GM21786 (cell line): Measurements from ENCODE around the gene SERTM1.

Experiments
- ATAC-seq: cut with Tn5 transposase; IDR thresholded peaks from one replicate; pipeline ENCODE4 v1.9.1; 2021; ENCODE audit not compliant: unreplicated experiment

Gene SERTM1

DNA sequence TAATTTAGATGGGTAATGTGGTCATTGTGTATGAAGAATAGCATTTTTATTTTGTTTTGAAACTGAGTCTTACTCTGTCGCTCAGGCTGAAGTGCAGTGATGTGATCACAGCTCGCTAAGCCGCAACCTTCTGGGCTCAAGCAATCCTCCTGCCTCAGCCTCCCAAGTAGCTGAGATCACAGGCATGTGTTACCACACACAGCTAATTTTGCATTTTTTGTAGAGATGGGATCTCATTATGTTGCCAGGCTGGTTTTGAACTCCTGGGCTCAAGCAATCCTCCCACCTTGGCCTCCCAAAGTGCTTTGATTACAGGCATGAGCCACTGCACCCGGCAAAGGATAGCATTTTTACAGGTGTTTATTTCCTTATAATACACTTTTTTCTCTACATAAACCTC is 36.6 kb downstream of the SERTM1 start:
- ATAC-seq = no peak

DNA sequence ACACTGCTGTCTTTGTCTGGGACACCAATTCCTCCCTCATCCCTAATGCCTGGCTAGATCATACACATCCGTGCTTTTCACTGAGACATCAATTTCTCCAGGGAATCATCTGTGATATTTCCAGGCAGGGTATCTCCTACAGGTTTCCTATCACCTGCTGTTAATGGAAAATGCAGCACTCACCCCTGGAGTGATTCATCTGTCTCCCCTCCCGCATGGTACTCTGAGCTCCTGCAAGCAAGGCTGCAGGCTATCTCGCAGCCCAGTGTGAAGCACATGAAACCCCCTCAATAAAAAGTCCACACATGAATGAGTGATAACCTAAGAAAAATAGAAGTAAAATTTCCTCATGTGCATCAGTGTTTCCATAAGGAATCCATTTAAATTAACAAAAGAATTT is 38.5 kb downstream of the SERTM1 start:
- no peak for ATAC-seq

DNA sequence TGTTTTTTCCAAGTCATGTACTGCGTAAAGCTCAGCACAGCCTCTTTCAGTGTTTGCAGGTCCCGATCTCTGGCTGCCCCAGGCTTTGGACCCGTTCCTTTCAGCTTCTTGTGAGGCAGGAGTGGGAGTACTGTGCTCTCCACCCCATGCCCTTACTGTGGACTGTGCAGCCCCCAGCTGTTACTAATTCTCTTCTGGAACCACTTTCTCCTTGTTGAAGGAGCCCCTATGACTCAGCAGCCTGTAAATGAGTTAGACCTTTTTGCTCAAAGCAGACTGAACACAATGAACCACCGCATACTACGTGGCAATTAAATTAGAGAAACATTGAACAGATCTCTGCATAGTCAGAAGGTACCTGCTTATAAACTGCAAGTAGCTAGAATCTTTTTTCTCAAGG is 39.0 kb downstream of the SERTM1 start:
- ATAC-seq = no peak

DNA sequence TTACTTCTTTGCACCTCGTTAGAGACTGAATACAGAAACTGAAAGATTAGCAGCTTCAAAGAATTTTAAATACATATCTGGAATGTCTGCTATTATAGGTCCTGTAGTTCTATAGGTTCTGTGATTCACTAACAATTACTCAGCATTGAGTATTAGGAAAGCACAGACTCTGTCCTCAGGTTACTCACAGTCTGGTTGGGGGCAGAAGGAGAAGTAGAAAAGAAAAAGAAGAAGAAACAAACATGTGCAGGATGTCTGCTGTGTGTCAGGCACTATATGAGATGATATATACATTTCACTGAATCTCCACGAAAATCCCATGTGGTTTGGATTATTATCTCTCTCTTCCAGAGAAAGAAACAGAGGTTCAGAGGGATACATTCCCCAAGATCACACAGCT is 40.1 kb downstream of the SERTM1 start:
- no peak for ATAC-seq

DNA sequence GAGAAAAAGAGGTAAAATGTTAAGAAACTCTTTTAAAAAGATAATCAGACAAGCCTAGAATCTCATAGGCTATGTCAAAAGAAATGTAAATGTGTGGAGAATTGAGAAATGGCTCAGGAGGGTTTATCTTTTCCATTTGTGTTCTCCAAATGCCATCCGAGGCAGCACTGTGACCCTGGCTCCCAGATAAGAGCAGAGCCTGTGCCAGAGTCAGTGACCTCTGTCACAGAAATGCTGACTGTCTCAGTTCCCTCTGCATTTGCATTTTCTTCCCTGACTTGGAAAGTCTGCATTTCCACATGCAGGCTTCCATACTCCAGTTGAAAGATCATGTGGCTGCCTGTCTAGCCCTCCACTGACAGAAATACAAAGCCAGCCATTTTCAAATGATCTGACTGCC is 42.0 kb downstream of the SERTM1 start:
- no peak for ATAC-seq

DNA sequence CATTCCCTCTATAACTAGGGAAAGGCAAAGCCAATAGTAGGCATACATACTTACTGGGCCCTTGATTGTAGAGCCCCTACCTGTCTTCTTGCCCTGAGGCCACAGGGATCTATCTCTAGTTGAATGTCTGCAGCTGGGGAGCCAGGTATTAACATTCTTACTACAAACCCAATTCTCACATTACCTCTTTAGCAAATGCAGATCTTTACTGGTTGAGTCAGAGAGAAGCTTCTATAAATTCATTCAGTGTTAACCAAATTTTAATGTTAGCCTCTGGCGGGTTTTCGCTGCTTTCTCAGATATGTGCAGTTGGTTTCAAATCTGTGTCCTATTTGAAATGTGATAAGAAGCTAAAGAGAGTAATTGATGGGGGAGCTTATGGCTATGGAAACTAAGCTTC is 43.2 kb downstream of the SERTM1 start:
- no peak for ATAC-seq

DNA sequence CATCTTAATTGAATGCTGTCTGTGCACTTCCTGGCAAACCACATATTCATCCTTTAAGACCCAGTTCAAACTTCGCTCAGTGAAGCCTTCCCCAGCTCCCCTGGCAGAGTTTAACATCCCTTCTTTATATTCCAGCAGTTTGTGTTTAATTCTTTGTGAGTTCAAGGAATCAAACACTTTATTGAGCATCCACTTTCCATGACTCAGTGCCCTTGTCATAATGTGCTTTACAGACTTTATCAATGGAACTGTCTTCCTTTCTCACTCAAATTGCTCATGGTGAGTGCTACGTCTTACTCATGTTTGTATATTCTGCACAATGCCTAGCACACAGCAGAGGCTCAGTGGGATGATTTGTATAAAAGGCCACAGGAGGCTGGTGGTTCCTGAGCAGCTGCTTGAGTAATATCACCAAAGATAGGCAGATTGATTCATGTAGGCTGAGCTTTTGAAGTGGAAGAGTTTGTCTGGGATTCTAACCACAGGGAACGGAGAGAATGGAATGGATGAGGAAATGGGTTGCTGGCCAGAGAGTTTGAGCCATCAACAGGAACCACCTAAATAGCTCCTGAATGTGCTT is 44.2 kb downstream of the SERTM1 start:
- no peak for ATAC-seq

DNA sequence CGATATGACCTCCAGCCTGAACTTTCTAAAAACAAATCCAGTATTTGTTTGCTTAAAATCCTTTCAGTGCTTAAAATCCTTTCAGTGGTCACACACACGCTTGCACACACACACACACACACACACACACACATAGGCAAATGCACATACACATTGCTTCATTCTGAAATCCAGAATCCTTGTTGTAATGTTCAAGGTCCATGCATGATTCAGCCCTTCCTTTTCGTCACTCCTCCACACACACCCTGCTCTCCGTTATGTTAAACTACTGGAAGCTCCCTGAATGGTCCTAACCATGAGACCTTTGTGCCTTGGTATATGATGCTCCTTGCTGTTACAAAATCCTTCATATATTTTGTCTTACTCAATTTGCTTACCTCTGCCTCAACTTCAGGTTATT is 44.9 kb downstream of the SERTM1 start:
- ATAC-seq = no peak

DNA sequence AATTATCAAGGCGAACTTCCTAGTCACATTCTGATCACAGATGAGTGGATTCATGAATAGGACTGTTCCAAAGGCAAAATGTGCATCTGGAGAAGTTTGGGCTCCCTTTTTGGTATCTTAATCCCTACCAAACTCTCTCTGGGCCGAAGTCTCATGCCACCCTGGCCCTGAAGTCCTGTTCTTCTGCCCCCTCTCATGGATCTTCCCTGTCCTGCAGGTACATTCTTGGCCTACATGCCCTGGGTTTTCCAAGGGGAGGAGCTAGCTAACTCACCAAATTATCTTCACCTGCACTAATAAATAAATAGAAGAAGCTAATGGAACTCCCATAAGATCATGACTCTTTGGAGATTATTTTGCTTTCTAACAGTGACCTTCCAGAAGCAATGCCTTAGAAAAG is 50.3 kb downstream of the SERTM1 start:
- no peak for ATAC-seq

DNA sequence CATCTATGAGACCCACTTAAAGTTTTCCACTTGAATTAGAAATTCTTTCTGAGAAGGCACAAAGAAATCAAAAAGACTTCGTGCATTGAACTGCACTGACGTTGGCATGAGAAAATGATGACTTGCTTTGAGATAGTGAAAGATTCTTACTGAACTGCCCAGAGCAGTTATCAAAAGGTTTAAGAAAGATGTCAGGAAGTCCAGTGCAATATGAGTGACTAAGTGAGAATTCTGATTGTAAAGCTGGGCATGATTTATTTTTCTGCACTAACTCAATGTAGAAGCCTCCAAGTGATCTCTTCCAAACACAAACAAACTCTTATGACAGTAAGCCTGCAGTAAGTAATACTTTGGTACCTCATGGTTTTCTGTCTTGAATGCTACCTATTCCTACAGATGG is 52.1 kb downstream of the SERTM1 start:
- ATAC-seq = no peak

DNA sequence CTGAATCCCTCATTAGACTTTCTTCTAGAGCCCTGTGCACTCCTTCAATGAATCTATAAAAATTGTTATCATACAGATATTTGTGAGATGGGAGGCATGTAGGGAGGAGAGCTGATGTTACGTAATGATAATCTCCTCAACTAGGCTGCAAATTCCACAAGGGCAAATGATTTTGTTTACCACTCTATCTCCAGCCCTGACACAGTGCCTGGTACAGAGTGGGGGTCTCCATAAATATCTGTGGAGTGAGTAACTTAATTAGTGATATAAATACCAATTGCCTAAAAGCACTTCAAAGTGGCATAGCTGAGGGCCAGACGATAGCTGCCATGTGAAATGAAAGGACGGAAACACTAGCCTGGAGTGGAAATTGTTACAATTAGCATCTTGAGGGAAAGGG is 54.2 kb downstream of the SERTM1 start:
- ATAC-seq = no peak

DNA sequence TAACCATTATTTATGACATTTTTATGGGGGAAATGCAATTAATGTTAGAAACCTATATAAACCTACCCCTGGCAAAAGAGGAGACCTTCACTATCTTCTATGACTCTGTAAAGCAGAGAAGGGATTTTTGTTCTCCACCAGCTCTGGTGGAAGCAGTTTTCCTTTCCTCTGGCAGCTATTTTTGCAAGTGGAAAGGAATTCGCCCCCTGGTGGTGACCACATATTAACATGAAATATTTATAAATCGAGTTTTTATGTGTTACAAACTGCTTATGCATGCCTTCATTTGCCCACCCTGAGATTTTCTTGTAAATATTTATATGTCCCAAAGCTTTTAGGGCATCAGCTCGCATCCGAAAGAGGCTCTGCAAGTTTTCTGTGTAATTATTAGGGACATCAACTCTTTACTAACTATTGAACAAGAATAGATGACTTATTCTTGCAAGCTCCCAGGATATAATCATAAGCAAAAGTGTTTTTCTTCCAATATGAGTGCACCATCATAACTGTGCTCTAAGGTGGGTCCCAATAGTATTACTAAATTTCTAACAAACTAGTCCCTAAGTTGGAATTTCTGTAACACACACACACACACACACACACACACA is 62.4 kb downstream of the SERTM1 start:
- ATAC-seq = no peak

DNA sequence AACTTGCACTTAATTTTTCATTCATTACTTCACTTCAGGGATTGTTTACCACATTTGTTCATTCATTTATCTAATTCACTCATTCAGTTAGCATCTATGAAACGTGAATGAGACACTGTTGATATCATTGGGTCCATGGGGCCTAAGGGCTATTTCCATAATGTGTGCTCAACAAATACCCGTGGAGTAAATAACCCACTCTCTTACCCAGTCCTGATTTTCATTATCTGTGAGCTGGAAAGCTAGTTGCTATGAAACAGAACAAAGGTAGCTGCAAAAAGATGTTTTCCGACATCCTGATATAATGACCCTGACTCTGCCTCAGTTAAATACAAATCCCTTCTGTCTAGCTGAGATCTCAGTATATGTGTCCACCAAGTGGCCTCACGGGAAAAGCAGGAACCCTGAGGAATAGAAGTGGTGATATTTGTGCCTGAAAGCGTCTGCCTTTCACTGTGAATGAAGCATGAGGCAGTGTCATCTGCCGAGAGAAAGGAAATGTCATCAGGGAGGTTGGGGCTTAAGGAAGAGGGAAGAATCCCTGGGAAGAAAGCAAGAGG is 63.8 kb downstream of the SERTM1 start:
- ATAC-seq = no peak

DNA sequence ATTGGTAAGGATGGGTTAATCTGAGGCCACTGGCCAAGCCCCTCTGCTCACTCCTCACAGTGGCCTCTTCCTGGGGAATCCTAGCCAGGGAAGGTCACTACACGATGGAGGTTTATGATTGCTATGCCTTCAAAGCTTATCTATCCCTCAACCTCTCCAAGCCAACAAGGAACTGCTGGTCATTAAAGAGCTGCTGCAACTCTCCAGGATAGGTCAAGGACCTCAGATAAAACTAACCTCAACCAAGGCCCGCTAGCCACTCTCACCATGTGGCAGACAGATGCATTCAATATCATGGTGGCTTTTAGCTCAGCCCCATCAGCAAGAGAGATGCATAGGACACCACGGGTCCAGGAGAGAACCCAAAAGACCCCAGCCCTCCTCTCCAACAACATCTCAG is 71.6 kb downstream of the SERTM1 start:
- no peak for ATAC-seq

DNA sequence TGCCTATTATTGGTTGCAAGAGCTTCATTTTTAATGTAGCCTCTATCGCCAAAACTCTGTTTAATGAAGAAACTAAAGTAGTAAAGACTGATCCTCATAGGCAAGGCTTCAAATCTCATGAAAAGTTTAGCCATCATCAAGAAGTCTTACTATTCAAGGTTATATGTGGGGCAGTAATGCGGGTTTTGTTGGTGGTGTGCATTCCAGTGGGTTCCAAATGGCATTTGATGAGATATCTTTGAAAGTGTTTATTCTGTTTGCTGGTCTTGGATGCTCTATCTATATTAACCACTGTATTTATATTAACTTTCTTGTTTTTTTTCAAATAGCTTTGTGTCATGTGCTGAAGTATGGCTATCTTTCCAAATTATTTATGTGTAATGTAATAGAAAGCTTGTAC is 72.2 kb downstream of the SERTM1 start:
- no peak for ATAC-seq
